Keratinocyte (primary cell): Measurements from ENCODE around the gene MST1.
"Not testable (repeated sequence)": the region's sequence is repeated elsewhere in the genome, so short reads cannot be mapped to it uniquely, and the experiment has no call there.

Experiments used
- CTCF ChIP-seq, 3 experiments: IDR thresholded peaks in 1 of 3; conservative IDR thresholded peaks in 1 of 3; optimal IDR thresholded peaks in 1 of 3; 2 replicates in 2 of 3; 3 replicates in 1 of 3; pipeline versions ENCODE3 to v1.5.1; 2011; ENCODE audit warnings: low read length in 3 of 3, mild to moderate bottlenecking in 3 of 3, moderate library complexity in 2 of 3, control low read depth in 1 of 3, inconsistent platforms in 1 of 3; ENCODE audit not compliant: insufficient read depth in 2 of 3; ENCODE audit errors: extremely low read depth in 1 of 3
- EZH2 ChIP-seq: IDR thresholded peaks from one replicate; pipeline ENCODE4 v1.6.1; 2012; ENCODE audit warnings: inconsistent platforms, mild to moderate bottlenecking, low read length, moderate library complexity

GRCh38 chr3:49685103-49685502, 4.2 kb downstream of the MST1 start:
- TF ChIP-seq CTCF (optimal IDR thresholded peaks at IDR 0.05 in 1 of 3, IDR thresholded peaks at IDR 0.05 in 1 of 3, conservative IDR thresholded peaks at IDR 0.05 in 1 of 3; ENCODE audit: extremely low read depth in 1 of 3, insufficient read depth in 2 of 3, low read length in 3 of 3); EZH2: not testable (repeated sequence)
